Measurements from ENCODE around the gene SLC8B1.

DNA sequence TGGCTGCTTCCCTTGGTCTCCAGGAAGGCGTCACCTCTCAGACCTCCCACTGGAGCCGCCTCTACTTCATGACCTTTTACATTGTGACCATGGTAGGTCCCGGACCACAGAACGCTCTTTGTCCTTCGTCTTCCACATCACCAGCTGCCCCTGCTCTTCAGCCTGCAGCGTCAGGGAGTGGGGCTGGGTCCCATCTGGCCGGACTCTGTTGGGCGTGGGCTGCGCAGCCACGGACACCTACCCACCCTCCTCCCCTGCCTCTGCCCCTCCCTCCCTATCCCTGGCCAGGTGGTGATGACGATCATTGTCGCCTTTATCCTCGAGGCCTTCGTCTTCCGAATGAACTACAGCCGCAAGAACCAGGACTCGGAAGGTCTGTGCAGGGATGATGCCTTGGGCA is 43.3 kb downstream of the SLC8B1 start:
- TF ChIP-seq PHF8 (IDR thresholded peaks at IDR 0.05; ENCODE audit: borderline replicate concordance, low read depth) (no peak), POLR2A (IDR thresholded peaks at IDR 0.05; ENCODE audit: low read length) (no peak), RAD21 (conservative IDR thresholded peaks at IDR 0.05 in 1 of 2, IDR thresholded peaks at IDR 0.05 in 1 of 2) (no peak), MAZ (IDR thresholded peaks at IDR 0.05; ENCODE audit: borderline replicate concordance, low read depth, low read length) (no peak), KDM1A (IDR thresholded peaks at IDR 0.05; ENCODE audit: low read depth) (no peak), RFX5 (IDR thresholded peaks at IDR 0.05) (no peak), EP300 (IDR thresholded peaks at IDR 0.05) (no peak), ESRRA (IDR thresholded peaks at IDR 0.05; ENCODE audit: borderline replicate concordance, low read length) (no peak)
- TF ChIP-seq, protein P1, sequence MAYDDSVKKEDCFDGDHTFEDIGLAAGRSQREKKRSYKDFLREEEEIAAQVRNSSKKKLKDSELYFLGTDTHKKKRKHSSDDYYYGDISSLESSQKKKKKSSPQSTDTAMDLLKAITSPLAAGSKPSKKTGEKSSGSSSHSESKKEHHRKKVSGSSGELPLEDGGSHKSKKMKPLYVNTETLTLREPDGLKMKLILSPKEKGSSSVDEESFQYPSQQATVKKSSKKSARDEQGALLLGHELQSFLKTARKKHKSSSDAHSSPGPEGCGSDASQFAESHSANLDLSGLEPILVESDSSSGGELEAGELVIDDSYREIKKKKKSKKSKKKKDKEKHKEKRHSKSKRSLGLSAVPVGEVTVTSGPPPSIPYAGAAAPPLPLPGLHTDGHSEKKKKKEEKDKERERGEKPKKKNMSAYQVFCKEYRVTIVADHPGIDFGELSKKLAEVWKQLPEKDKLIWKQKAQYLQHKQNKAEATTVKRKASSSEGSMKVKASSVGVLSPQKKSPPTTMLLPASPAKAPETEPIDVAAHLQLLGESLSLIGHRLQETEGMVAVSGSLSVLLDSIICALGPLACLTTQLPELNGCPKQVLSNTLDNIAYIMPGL (CRISPR knock-in tag; IDR thresholded peaks at IDR 0.05; ENCODE audit: borderline replicate concordance): no peak
- TF ChIP-seq, protein P2, sequence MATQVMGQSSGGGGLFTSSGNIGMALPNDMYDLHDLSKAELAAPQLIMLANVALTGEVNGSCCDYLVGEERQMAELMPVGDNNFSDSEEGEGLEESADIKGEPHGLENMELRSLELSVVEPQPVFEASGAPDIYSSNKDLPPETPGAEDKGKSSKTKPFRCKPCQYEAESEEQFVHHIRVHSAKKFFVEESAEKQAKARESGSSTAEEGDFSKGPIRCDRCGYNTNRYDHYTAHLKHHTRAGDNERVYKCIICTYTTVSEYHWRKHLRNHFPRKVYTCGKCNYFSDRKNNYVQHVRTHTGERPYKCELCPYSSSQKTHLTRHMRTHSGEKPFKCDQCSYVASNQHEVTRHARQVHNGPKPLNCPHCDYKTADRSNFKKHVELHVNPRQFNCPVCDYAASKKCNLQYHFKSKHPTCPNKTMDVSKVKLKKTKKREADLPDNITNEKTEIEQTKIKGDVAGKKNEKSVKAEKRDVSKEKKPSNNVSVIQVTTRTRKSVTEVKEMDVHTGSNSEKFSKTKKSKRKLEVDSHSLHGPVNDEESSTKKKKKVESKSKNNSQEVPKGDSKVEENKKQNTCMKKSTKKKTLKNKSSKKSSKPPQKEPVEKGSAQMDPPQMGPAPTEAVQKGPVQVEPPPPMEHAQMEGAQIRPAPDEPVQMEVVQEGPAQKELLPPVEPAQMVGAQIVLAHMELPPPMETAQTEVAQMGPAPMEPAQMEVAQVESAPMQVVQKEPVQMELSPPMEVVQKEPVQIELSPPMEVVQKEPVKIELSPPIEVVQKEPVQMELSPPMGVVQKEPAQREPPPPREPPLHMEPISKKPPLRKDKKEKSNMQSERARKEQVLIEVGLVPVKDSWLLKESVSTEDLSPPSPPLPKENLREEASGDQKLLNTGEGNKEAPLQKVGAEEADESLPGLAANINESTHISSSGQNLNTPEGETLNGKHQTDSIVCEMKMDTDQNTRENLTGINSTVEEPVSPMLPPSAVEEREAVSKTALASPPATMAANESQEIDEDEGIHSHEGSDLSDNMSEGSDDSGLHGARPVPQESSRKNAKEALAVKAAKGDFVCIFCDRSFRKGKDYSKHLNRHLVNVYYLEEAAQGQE (IDR thresholded peaks at IDR 0.05): no peak
